MM.1S (cell line): Measurements from ENCODE around the gene C1orf198.

ENCODE experiments used
- DNase-seq: peaks from one replicate; pipeline ENCODE4 v3.0.0-alpha.2; 2015
- H2AFZ ChIP-seq: fragments of 300-600 bp; sonication (generic); 2 replicates; pipeline ENCODE4 v1.6.0; 2016; ENCODE audit warnings: antibody characterized with exemption, low read length
- H3F3A ChIP-seq: fragments of 300-600 bp; sonication (generic); 2 replicates; pipeline ENCODE4 v1.6.1; 2016; ENCODE audit warnings: mild to moderate bottlenecking, antibody characterized with exemption, low read length, moderate library complexity, mixed read lengths; ENCODE audit not compliant: insufficient read depth
- H3K27ac ChIP-seq: fragments of 300-600 bp; sonication (generic); 2 replicates; pipeline ENCODE4 v1.5.1; 2016; ENCODE audit warnings: mild to moderate bottlenecking, low read length
- H3K27me3 ChIP-seq: fragments of 300-600 bp; sonication (generic); replicated peaks from 2 replicates; pipeline ENCODE4 v1.6.0; 2016; ENCODE audit warnings: low read length; ENCODE audit not compliant: insufficient read depth
- H3K36me3 ChIP-seq: fragments of 300-600 bp; sonication (generic); replicated peaks from 2 replicates; pipeline ENCODE4 v1.6.1; 2016; ENCODE audit warnings: mild to moderate bottlenecking, low read length, mixed read lengths; ENCODE audit not compliant: insufficient read depth
- H3K4me1 ChIP-seq: fragments of 300-600 bp; sonication (generic); 2 replicates; pipeline ENCODE4 v1.6.1; 2016; ENCODE audit warnings: low read length, mixed read lengths
- H3K4me2 ChIP-seq: fragments of 300-600 bp; sonication (generic); 2 replicates; pipeline ENCODE4 v1.6.0; 2016; ENCODE audit warnings: low read depth, low read length
- H3K4me3 ChIP-seq: fragments of 300-600 bp; sonication (generic); 2 replicates; pipeline ENCODE4 v1.5.1; 2016; ENCODE audit warnings: low read length, mixed read lengths
- H3K79me2 ChIP-seq: fragments of 300-600 bp; sonication (generic); 2 replicates; pipeline ENCODE4 v1.6.1; 2016; ENCODE audit warnings: mixed run types, low read length, mixed read lengths
- H3K9ac ChIP-seq: fragments of 300-600 bp; sonication (generic); 2 replicates; pipeline ENCODE4 v1.6.1; 2016; ENCODE audit warnings: low read length, mixed read lengths
- H3K9me2 ChIP-seq: fragments of 300-600 bp; sonication (generic); replicated peaks from 2 replicates; pipeline ENCODE4 v1.6.1; 2016; ENCODE audit warnings: mild to moderate bottlenecking, low read length, mixed read lengths; ENCODE audit not compliant: insufficient read depth
- H3K9me3 ChIP-seq: fragments of 300-600 bp; sonication (generic); replicated peaks from 2 replicates; pipeline ENCODE4 v1.6.1; 2016; ENCODE audit warnings: mild to moderate bottlenecking, low read length, mixed read lengths; ENCODE audit not compliant: insufficient read depth
- H4K20me1 ChIP-seq: fragments of 300-600 bp; sonication (generic); 2 replicates; pipeline ENCODE4 v1.6.1; 2016; ENCODE audit warnings: mild to moderate bottlenecking, low read length, moderate library complexity, mixed read lengths; ENCODE audit not compliant: insufficient read depth
- EZH2 ChIP-seq: fragments of 300-600 bp; sonication (generic); optimal IDR thresholded peaks from 2 replicates; pipeline ENCODE3; 2017; ENCODE audit warnings: low read depth, mild to moderate bottlenecking, antibody characterized with exemption, low read length, mixed read lengths
- EZH2phosphoT487 ChIP-seq: fragments of 300-600 bp; sonication (generic); IDR thresholded peaks from 2 replicates; pipeline ENCODE4 v1.6.1; 2018; ENCODE audit warnings: antibody characterized with exemption, low read length
- TF ChIP-seq, protein P1 (sequence below): fragments of 300-600 bp; sonication (generic); IDR thresholded peaks from 2 replicates; pipeline ENCODE4 v1.5.1; 2016; ENCODE audit warnings: antibody characterized with exemption, low read length, mixed read lengths

Gene C1orf198

DNA sequence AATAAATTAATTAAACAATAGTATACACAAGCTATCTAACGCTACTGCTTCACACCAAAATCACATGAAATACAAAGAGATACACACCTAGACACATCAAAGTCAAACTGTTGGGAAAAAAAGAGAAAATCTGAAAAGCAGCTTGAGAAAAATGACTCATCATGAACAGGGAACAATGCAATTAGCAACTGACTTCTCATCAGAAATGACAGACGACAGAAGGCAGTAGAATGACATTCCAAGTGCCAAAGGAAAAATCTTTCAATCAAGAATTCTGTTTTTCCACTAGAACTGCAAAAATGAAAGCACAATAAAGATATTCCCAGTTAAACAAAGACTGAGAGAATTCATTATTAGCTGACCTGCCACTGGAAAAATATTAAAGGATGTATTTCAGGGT, 63.9 kb downstream of the C1orf198 start:
- no peak overlapping the region for H3K4me2 ChIP-seq
- no peaks in the 10 kb centered on the region for H3K27me3 ChIP-seq
- no peaks in the 10 kb centered on the region for H3K79me2 ChIP-seq
- no peaks in the 10 kb centered on the region for H3F3A ChIP-seq
- H3K27ac ChIP-seq: no peak overlapping the region
- H2AFZ ChIP-seq: no peak overlapping the region
- H3K4me1 ChIP-seq: no peaks in the 10 kb centered on the region
- TF ChIP-seq EZH2: no peak
- TF ChIP-seq EZH2phosphoT487: no peak
- TF ChIP-seq, protein P1, sequence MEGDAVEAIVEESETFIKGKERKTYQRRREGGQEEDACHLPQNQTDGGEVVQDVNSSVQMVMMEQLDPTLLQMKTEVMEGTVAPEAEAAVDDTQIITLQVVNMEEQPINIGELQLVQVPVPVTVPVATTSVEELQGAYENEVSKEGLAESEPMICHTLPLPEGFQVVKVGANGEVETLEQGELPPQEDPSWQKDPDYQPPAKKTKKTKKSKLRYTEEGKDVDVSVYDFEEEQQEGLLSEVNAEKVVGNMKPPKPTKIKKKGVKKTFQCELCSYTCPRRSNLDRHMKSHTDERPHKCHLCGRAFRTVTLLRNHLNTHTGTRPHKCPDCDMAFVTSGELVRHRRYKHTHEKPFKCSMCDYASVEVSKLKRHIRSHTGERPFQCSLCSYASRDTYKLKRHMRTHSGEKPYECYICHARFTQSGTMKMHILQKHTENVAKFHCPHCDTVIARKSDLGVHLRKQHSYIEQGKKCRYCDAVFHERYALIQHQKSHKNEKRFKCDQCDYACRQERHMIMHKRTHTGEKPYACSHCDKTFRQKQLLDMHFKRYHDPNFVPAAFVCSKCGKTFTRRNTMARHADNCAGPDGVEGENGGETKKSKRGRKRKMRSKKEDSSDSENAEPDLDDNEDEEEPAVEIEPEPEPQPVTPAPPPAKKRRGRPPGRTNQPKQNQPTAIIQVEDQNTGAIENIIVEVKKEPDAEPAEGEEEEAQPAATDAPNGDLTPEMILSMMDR: no peak
- H3K4me3 ChIP-seq: no peak overlapping the region
- no peaks in the 10 kb centered on the region for H3K9me3 ChIP-seq
- no peaks in the 10 kb centered on the region for H3K9me2 ChIP-seq
- no peaks in the 10 kb centered on the region for H3K36me3 ChIP-seq
- no peak overlapping the region for H3K9ac ChIP-seq
- no peaks in the 10 kb centered on the region for H4K20me1 ChIP-seq
- no peak for DNase-seq

DNA sequence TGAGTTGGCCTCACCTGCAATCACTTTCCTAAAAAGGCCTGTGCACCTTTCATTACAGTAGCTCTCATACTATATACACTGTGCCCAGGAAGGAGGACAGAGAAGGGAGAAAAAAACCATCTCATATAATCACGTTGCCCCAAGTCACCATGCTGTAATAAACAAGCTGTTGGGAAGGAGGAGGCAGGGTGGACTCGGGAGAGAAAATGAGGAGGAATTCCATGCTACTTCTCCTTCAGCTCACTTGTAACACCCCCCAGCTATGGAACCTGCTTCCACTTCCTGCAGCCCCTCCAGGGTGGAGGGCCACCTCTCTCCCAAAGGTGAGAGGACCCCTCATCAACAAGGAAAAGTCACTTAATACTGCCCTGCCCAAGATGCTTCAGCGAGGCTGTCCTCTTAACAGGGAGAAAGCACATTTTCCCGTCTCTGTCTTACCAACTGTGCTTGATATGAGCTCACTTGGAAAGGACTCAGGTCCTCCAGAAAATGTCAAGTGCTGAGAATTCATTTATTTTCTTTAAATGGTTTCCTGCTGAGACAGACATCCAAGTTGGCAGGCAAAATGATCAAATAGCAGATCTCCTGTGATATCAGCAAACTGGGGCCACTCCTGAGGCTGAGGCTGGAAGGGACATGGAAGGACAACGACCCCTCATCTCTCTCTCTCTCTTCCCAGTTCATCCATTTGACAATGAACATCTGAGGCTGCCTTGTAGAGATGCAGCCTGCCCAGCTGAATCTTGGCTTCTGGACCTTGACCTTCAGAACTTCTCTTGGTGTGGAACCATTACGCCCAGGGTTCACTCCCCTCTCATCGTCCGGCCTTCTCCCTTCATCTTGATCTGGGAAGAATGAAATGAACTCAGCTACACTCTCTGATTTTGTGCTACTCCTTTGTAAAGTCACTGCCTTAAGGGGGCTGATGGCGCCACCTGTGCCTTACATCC, 67.2 kb downstream of the C1orf198 start:
- H4K20me1 ChIP-seq: no peaks in the 10 kb centered on the region
- H3K27ac ChIP-seq: no peak overlapping the region
- no peak for DNase-seq
- H3K36me3 ChIP-seq: no peaks in the 10 kb centered on the region
- H2AFZ ChIP-seq: no peak overlapping the region
- no peaks in the 10 kb centered on the region for H3K79me2 ChIP-seq
- no peaks in the 10 kb centered on the region for H3K27me3 ChIP-seq
- H3F3A ChIP-seq: no peaks in the 10 kb centered on the region
- TF ChIP-seq, protein P1: no peak
- no peak for TF ChIP-seq EZH2
- no peak for TF ChIP-seq EZH2phosphoT487
- H3K9me2 ChIP-seq: no peaks in the 10 kb centered on the region
- no peak overlapping the region for H3K4me2 ChIP-seq
- H3K4me1 ChIP-seq: no peaks in the 10 kb centered on the region
- no peak overlapping the region for H3K9ac ChIP-seq
- H3K4me3 ChIP-seq: no peak overlapping the region
- no peaks in the 10 kb centered on the region for H3K9me3 ChIP-seq

DNA sequence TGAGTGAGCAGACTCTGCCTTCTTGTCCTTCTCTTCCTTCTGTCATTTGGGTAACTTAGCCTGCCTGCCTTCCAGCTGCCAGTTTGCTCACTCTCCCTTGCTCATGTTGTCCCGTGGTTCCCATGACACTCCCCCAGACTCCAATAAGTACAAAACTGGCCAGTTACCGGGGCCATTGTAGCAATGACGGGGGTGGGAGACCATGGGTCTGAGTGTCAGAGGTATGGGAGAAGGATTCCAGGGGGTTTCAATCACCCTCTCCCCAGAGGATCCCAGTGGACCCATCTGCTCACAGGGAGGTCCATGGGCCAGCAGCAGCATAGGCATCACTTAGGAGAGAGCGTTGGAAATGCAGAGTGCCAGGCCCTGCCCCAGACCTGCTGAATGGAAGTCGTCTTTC, 69.8 kb downstream of the C1orf198 start:
- Histone ChIP-seq H3K9me3 (no peaks in the 10 kb centered on the region), H3K27ac (no peak overlapping the region), H2AFZ (no peak overlapping the region), H3K9ac (no peak overlapping the region), H3K79me2 (no peaks in the 10 kb centered on the region), H3K4me2 (no peak overlapping the region), H3F3A (no peaks in the 10 kb centered on the region), H3K4me3 (no peak overlapping the region), H3K36me3 (no peaks in the 10 kb centered on the region), H3K9me2 (no peaks in the 10 kb centered on the region), H3K4me1 (no peaks in the 10 kb centered on the region), H4K20me1 (no peaks in the 10 kb centered on the region), H3K27me3 (no peaks in the 10 kb centered on the region)
- TF ChIP-seq EZH2 (no peak), EZH2phosphoT487 (no peak)
- TF ChIP-seq, protein P1: no peak
- no peak for DNase-seq
